Activated CD8-positive, alpha-beta memory T cell treated with anti-CD3 and anti-CD28 coated beads for 24 hours (primary cell): ENCODE measurements around the gene ZBTB16.

ENCODE experiments used
- DNase-seq: peaks from one replicate; pipeline ENCODE4 v3.0.0-alpha.2; 2020

Gene ZBTB16

GRCh38 chr11:114171257-114172054, 111.9 kb downstream of the ZBTB16 start:
- no peak for DNase-seq

- no peak for DNase-seq
Observed at GRCh38 chr11:114172055-114172861, 112.7 kb downstream of the ZBTB16 start.

DNA sequence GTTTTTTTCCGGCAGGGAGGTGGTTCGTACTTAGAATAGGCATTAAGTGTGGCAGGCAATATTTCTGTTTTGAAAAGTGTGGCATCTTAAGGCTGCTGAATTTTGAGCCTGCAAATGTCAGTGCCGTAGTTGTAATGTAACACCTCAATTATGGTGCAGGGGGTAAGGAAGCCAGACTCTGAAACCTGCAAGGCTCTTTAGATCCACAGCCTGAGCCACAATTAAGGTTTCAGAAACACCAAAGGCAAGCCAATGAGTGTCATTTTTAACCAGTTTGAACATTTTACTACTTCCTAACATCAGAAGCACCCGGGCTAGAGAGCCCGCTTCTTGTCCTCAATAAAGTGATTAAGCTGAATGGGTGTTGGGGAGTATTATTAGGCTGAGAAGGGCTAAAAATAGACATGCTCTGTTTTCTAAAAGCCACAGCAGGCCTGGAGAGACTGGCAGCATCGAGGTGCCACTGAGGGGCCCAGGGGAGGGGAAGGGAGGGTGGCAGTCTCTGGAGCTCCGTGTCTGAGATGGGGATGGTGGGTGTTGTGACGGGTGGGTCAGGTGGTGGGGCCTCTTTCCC, 113.4 kb downstream of the ZBTB16 start:
- DNase-seq, result no peak

DNA sequence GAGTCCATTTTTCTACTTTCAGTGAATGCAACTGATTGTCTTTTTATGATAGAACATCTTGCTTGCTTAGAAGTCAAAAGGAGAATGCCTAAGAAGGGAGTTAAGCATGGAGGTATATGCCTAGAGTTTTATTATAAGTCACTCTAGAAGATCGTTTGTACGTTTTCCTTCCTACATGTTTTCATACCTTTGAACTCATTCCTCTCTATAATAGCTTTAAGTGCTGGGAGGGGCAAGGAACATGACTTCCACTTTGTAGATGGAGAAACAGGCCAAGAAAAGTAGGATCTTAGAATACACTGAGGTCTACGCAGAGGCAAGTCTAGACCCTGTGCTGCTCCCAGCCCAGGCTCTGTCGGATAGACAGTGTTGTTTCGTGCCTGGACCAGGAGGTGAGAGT, 114.3 kb downstream of the ZBTB16 start:
- DNase-seq, result no peak

DNA sequence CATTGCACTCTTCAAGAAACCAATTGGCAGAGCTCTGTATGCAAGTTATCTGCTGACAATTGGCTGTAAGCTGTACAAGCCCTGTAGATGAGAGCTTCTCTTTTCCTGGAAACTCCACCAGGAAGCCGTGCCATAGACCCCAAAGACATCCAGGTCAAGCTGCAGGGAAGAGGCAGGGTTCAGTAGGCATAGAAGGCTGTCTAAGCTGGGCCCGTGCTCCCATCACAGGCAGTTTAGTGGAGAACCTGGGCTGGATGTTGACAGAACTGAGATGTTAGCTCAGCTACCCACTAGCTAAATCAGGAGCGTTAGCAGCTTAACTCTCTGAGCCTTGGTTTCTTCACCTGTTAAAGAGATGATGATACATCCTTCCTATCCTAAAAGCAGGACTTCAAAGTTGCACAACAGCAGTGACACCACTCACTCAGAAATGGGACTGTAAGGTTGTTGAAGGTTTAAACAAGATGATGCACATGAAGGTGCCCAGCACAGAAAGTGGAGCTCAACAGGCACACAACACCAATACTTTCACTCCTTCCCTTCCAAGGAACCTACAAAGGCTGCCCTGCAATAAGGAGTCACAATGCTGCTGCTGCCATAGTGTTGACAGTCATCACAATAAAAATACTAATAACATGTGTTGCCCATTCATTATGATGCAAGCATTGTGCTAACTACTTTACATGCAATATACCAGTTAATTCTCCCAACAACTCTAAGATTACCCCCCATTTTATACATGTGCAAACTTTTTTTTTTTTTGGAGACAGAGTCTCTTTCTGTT, 115.4 kb downstream of the ZBTB16 start:
- no peak for DNase-seq

GRCh38 chr11:114175706-114176105, 116.2 kb downstream of the ZBTB16 start:
- no peak for DNase-seq

- DNase-seq, result no peak
Observed at GRCh38 chr11:114176321-114176720, 116.8 kb downstream of the ZBTB16 start.

DNA sequence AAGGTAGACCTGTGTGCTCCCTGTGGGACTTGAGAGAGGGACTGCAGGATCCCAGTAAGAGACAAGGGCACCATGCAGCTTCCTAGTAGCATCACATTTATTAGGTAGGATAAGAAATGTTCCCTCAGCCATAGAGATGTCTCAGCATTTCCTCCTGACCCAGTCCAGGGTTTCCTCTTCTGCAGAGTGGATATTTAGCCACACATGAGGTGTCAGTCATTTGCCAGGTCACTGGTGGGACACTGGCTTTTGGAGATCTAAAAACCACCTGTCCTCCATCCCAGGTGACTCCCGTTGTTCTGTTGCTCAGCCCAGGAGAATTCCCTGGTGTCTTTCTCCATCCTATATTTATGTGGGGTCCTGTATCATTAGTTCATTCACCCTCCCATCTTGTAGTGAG, 119.1 kb downstream of the ZBTB16 start:
- DNase-seq, result no peak

- no peak for DNase-seq
Observed at GRCh38 chr11:114179234-114179941, 119.9 kb downstream of the ZBTB16 start.

DNA sequence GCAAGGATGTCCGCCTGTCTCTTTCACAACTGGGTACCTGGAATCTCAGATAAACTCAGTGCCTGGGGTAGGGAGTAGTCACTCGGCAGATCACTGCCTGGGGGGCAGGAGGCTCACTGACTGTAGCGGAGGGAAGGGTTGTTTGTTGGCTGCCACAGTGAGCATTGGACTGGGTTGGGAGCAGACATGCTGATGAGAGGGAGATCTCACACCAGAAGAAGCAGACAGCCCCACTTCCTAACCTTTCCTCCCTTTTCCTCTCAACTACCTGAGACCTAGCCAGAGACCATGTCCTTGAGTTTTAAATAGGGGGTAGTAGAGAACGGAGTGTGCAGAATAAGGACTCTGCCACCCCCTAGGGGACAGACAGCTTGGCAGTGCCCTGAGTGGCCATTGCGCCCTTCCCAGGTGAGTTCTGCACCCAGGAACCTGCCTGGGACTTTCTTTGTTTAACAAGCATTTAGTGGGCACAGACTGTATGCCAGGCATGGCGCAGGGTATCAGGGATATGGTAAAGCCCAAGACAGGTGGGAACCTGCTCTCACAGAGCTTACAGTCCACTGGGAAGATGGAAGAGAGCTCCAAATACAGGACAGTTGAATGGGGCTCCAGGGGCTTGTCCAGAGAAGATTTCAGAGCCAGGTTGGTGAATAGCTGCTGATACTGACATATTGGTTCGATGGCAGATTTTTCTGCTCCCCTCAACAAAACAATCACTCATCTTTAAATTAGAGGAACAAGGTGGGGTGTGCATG, 121.0 kb downstream of the ZBTB16 start:
- no peak for DNase-seq

DNA sequence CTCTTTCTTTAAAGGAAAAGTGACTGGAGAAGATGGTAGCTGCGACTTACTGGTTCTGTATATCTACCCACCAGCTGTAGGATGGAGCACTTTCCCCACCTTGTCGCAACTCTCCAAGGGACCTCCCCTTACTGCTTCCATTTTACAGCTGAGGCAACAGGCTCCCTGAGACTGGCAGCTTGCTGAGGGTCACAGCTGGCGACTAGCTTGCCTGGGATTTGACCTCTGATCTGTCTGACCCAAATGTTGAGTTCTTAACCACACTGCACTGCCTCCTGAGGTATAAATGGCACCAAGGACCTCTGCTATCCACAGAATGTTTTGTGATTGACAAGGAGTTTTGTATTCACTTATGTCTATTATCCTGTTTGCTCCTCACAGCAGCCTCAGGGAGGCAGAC, 121.7 kb downstream of the ZBTB16 start:
- no peak for DNase-seq

- no peak for DNase-seq
Observed at GRCh38 chr11:114181752-114182151, 122.2 kb downstream of the ZBTB16 start.

- DNase-seq, result no peak
Observed at GRCh38 chr11:114182471-114183043, 123.0 kb downstream of the ZBTB16 start.

- peak; percentile 85 for DNase-seq
Observed at GRCh38 chr11:114183044-114183511, 123.6 kb downstream of the ZBTB16 start.

GRCh38 chr11:114185436-114185835, 125.9 kb downstream of the ZBTB16 start:
- DNase-seq, result no peak

GRCh38 chr11:114187173-114187572, 127.7 kb downstream of the ZBTB16 start:
- DNase-seq, result no peak

- DNase-seq, result no peak
Observed at GRCh38 chr11:114188851-114189570, 129.5 kb downstream of the ZBTB16 start.

GRCh38 chr11:114190630-114191029, 131.1 kb downstream of the ZBTB16 start:
- no peak for DNase-seq

DNA sequence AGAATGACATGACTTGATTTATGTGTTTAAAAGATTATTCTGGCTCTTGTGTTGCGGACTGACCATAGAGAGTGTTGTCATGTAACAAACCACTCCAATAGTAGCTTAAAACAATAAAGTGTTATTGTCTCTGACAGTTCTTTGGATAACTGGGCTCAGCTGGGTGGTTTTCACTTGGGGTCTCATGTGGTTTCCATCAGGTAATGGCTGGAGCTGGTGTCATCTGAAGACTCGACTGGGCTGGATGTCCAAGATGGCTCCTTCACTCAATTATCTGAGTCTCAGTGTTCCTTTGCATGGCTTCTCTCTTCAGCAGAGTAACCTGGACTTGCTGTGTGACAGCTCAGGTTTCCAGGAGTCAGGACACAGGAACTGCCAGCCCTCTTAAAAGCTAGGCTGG, 132.4 kb downstream of the ZBTB16 start:
- DNase-seq, result no peak

- no peak for DNase-seq
Observed at GRCh38 chr11:114192841-114193389, 133.4 kb downstream of the ZBTB16 start.
